ENCODE results near the gene ZNF784.

Gene ZNF784

DNA sequence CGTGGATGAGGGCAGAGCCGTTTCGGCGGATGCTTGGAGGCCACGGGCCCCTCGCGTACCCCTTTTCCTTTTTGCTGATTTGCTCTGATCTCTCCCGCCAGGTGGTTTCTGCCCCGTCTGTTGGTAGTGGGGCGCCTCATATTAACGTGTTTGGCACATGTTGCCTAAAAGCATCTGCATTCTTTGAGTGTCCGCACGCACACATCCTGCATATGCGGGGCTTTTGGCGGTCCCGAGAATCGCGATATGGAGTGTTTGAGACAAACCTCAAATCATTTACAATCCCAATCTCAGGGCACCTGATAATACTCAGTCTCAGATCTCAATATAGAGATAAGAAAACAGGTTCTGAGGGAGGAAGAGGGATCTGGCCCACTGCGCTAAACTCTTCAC lies 31.3 kb upstream of the ZNF784 start:
- DNase-seq = no peak

GRCh38 chr19:55654868-55655647 lies 30.7 kb upstream of the ZNF784 start, which contains the start of gene U2AF2:
U2AF2 (plus strand) TSS chr19:55655035; CDS start chr19:55655105, 70 bp downstream.
- DNase-seq = peak in 12 of 14 donors; percentile 68 to 98 (median 97)

- DNase-seq = peak; percentile 87 to 100 (median 99)
Observed at GRCh38 chr19:55654323-55654867, 30.0 kb upstream of the ZNF784 start.

GRCh38 chr19:55653651-55654322 lies 29.4 kb upstream of the ZNF784 start:
- DNase-seq = peak; percentile 84 to 100 (median 98)

DNA sequence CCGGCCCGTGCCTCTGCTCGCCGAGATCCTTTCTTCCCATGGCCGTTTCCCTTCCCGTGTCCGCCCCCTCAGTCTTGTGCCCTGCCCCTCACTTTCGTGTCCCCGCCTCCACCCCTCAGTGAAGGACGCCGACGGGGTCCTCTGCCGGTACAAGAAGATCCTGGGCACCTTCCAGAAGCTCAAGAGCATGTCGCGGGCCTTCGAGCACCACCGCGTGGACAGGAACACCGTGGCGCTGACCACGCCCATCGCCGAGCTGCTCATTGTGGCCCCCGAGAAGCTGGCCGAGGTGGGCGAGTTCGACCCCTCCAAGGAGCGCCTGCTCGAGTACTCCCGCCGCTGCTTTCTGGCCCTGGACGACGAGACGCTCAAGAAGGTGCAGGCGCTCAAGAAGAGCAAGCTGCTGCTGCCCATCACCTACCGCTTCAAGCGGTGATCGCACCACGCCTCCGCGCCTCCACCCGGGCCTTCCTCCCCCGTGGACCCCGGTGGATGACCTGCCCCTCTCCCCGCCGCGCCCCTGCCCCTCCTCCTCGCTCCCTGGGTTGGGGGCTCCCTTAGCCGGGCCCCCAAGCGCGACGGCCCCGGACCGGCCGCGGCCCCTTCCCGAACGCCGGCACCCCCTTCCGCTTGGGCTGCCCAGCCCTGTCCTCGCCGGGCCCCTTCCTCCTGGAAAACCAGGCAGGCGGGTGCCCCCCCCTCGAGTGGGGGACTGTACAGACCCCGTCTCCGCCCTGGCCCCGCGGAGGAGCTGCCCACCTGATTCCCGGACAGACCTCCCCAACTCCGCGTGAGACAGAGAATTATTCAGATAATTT lies 28.2 kb upstream of the ZNF784 start:
- no peak for DNase-seq

DNA sequence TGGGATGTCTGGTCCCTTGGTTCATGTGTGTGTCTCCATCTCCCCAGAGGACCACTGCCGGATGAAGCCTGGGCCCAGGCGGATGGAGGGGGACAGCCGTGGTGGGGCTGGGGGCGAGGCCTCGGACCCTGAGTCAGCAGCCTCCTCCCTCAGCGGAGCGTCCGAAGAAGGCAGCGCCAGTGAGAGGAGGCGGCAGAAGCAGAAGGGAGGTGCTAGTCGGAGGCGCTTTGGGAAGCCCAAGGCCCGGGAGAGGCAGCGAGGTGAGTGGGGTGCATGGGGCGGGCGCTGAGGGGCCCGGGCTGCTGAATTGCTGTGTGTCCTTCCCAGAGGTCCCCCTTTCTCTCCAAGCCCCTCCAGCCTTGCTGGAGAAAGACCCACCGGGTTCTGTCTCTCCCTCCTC lies 26.9 kb upstream of the ZNF784 start:
- DNase-seq = no peak

DNA sequence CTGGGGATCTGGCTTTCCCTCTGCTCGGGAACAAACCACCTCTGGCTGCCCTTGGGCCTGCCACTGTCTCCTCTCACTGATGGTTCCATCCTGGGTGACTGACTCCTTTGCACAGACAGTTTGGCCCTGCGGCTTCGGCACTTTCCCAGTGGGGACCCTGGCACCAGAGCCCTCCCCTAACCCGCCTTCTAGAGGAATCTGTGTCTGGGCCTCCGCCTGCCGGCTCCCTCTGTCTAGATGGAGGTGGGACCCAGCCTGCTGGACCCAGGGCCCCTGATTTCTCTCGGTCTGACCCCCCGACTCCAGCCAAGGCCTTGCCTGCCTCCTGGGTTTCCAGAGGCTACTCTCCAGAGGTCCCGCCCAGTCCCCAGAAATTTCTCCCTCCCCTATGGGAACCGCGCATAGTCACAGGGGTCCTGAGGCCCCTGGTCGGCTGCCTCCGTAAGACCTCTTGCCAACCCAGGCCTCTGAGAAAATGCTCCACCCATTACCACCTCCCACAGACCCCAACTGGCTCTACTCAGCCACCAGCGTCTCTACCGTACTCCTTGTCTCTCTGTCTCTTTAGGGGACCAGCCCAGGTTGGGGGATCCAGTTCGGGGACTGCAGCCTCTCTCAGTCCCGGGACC lies 26.4 kb upstream of the ZNF784 start:
- no peak for DNase-seq

DNA sequence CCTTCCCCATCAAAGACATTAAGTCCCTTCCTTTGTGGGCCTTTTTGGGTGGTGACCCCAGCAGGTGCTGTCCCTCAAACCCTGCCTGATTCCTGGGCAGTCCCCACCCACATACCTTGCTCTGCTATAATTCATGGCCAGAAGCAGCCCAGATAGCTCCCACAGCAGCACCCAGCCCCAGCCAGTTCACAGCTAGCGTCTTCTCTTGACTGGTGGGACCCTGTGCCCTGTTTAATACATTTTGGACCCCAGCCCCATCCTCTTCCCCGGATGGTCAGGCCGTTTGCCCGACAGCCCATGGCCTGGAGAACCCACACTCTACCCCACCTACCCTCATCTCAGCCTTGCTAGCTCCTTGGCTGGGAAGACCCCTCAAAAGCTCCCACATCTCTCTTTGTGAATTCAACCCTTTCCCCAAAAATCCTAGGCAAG lies 25.8 kb upstream of the ZNF784 start:
- DNase-seq = no peak

GRCh38 chr19:55649268-55650125 lies 25.1 kb upstream of the ZNF784 start:
- DNase-seq = no peak

- no peak for DNase-seq
Observed at GRCh38 chr19:55648585-55649267, 24.4 kb upstream of the ZNF784 start.

- peak in 13 of 14 donors; percentile 53 to 89 (median 76) for DNase-seq
Observed at GRCh38 chr19:55647732-55648584, 23.6 kb upstream of the ZNF784 start, which contains the start of gene CCDC106. CCDC106 (plus strand) TSS chr19:55648212; CDS start chr19:55649047, 835 bp downstream.

- DNase-seq = peak in 1 of 14 donors; percentile 41
Observed at GRCh38 chr19:55646889-55647731, 22.7 kb upstream of the ZNF784 start.

GRCh38 chr19:55645512-55645881 lies 21.1 kb upstream of the ZNF784 start:
- DNase-seq = no peak

GRCh38 chr19:55644842-55645511 lies 20.6 kb upstream of the ZNF784 start:
- no peak for DNase-seq

GRCh38 chr19:55644191-55644833 lies 19.9 kb upstream of the ZNF784 start:
- DNase-seq = no peak

DNA sequence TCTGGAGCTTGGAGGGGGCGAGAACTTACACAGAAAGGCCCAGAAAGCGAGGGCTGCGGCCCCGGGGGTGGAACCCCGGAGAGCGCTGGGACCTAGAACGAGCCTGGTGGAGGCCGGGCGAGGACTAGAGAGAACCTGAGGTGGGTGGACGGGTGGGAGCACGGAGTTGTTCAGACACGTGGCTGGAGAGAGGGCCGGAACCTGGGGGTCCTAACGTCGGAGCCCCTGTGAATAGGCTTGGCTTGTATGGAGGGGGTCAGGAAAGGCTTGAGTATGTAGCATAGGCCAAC lies 19.5 kb upstream of the ZNF784 start:
- no peak for DNase-seq

Measured in C1 segment of cervical spinal cord (tissue), 14 donors.